Thoracic aorta (tissue), 2 donors: ENCODE results near the gene YIPF3. TPM values are rescaled to one million over a fixed set of nuclear protein-coding genes. Genes with fewer than 3 reads are reported as not detected.

Source experiments
- ATAC-seq: fragments of 150-250 bp; one replicate; pipeline ENCODE4 v1.8.0; 2017; ENCODE audit warnings: low read depth; ENCODE audit not compliant: insufficient number of reproducible peaks, low FRiP score
- DNase-seq: peaks from one replicate; pipeline ENCODE4 v3.0.0-alpha.2; 2020; ENCODE audit warnings: low spot score
- H3K27ac ChIP-seq, 2 donors: fragments of 200-600 bp; sonication (generic); 1 replicate in 1 of 2; 2 replicates in 1 of 2; pipeline ENCODE4 v1.5.1; 2016; ENCODE audit warnings: mild to moderate bottlenecking in 2 of 2, moderate library complexity in 2 of 2
- H3K27me3 ChIP-seq: fragments of 200-600 bp; sonication (generic); replicated peaks from 2 replicates; pipeline ENCODE4 v1.6.0; 2016; ENCODE audit warnings: mild to moderate bottlenecking; ENCODE audit not compliant: insufficient read depth
- H3K36me3 ChIP-seq: fragments of 200-600 bp; sonication (generic); one replicate; pipeline ENCODE4 v1.5.1; 2016
- H3K4me1 ChIP-seq, 2 donors: fragments of 200-600 bp; sonication (generic); 1 replicate in 1 of 2; 2 replicates in 1 of 2; pipeline versions ENCODE4 v1.5.1 to v1.6.0; 2016; ENCODE audit warnings: low read depth in 2 of 2, mild to moderate bottlenecking in 1 of 2; ENCODE audit not compliant: control insufficient read depth in 1 of 2
- H3K4me3 ChIP-seq: fragments of 200-600 bp; sonication (generic); 2 replicates; pipeline ENCODE4 v1.5.1; 2016; ENCODE audit warnings: mild to moderate bottlenecking
- H3K9me3 ChIP-seq: fragments of 200-600 bp; sonication (generic); 2 replicates; pipeline ENCODE4 v1.5.1; 2016
- CTCF ChIP-seq: fragments of 200-600 bp; sonication (generic); IDR thresholded peaks from one replicate; pipeline ENCODE4 v1.5.1; 2019; ENCODE audit warnings: antibody characterized with exemption
- total RNA-seq, 2 donors: library from RNA; depleted of rRNA; stranded (reverse); fragments of >200 nt; gene quantifications; one replicate each; pipeline versions ENCODE4 v1.1.0 to v1.2.3, GENCODE V29; 2016

The YIPF3 gene
- total RNA-seq, 2 donors from 2014 or later = 92.2 to 160 TPM

GRCh38 chr6:43494321-43494720 lies 22.4 kb downstream of the YIPF3 start:
- peaks cover 30 to 38% of the 10 kb centered on the region in 2 donors for H3K4me1 ChIP-seq
- peaks cover under 1% of the 10 kb centered on the region for H3K36me3 ChIP-seq
- no peaks in the 10 kb centered on the region for H3K27me3 ChIP-seq
- no peak overlapping the region for H3K4me3 ChIP-seq
- ATAC-seq (no peak), DNase-seq (no peak)
- no peak for TF ChIP-seq CTCF
- H3K27ac ChIP-seq = no peak overlapping the region
- no peaks in the 10 kb centered on the region for H3K9me3 ChIP-seq

GRCh38 chr6:43493833-43494232 lies 22.9 kb downstream of the YIPF3 start:
- Histone ChIP-seq H3K4me1 (peaks cover 30 to 33% of the 10 kb centered on the region in 2 donors), H3K27ac (no peak overlapping the region), H3K9me3 (no peaks in the 10 kb centered on the region), H3K4me3 (no peak overlapping the region), H3K27me3 (no peaks in the 10 kb centered on the region), H3K36me3 (no peaks in the 10 kb centered on the region)
- TF ChIP-seq CTCF = no peak
- ATAC-seq = no peak
- DNase-seq = no peak

- H3K27me3 ChIP-seq = no peaks in the 10 kb centered on the region
- no peak for DNase-seq
- H3K4me3 ChIP-seq = no peak overlapping the region
- H3K4me1 ChIP-seq = peaks cover 27 to 30% of the 10 kb centered on the region in 2 donors
- no peaks in the 10 kb centered on the region for H3K36me3 ChIP-seq
- no peak for ATAC-seq
- TF ChIP-seq CTCF = no peak
- H3K9me3 ChIP-seq = no peaks in the 10 kb centered on the region
- no peak overlapping the region for H3K27ac ChIP-seq
Observed at GRCh38 chr6:43493230-43493629, 23.5 kb downstream of the YIPF3 start.

GRCh38 chr6:43492673-43493072 lies 24.1 kb downstream of the YIPF3 start:
- DNase-seq (no peak), ATAC-seq (no peak)
- no peaks in the 10 kb centered on the region for H3K27me3 ChIP-seq
- TF ChIP-seq CTCF = no peak
- H3K36me3 ChIP-seq = no peaks in the 10 kb centered on the region
- peak overlapping the region in 1 of 2 donors; percentile 27 for H3K27ac ChIP-seq
- H3K4me3 ChIP-seq = peak overlapping the region; percentile 43
- H3K4me1 ChIP-seq = peaks cover 25 to 30% of the 10 kb centered on the region in 2 donors
- H3K9me3 ChIP-seq = no peaks in the 10 kb centered on the region

- Histone ChIP-seq H3K4me1 (peaks cover 19 to 27% of the 10 kb centered on the region in 2 donors), H3K36me3 (no peaks in the 10 kb centered on the region), H3K27me3 (no peaks in the 10 kb centered on the region), H3K27ac (peak overlapping the region in 1 of 2 donors; percentile 27), H3K9me3 (no peaks in the 10 kb centered on the region), H3K4me3 (peak overlapping the region; percentile 43)
- ATAC-seq (no peak), DNase-seq (peak; percentile 67)
- TF ChIP-seq CTCF = no peak
Observed at GRCh38 chr6:43491750-43492661, 24.7 kb downstream of the YIPF3 start.
